HG02970 (cell line): ENCODE results near the gene C6orf58.
"Not testable (repeated sequence)": the region's sequence is repeated elsewhere in the genome, so short reads cannot be mapped to it uniquely, and the experiment has no call there.

Experiments used
- ATAC-seq: cut with Tn5 transposase; IDR thresholded peaks from one replicate; pipeline ENCODE4 v1.9.1; 2021; ENCODE audit warnings: mild to moderate bottlenecking, moderate library complexity, moderate number of reproducible peaks; ENCODE audit not compliant: unreplicated experiment, low FRiP score

The C6orf58 gene

DNA sequence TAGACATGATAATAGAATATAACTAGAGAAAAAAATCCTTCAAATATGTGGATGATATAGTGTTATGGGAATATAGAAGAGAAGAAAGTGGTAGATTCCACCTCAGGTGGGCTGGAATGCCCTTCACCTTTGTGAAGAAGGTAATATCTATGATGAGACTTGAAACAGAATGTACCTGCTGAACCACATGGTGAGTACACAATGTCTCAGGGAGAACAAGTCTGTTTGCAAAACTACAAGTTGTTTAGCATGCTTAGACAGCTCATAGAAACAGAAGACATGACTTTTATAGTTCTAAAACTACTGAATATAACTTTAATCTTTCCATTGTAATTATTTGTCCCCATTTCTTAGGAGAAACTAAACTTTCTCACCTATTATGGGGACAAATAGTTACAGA is 12.2 kb downstream of the C6orf58 start:
- ATAC-seq: no peak

DNA sequence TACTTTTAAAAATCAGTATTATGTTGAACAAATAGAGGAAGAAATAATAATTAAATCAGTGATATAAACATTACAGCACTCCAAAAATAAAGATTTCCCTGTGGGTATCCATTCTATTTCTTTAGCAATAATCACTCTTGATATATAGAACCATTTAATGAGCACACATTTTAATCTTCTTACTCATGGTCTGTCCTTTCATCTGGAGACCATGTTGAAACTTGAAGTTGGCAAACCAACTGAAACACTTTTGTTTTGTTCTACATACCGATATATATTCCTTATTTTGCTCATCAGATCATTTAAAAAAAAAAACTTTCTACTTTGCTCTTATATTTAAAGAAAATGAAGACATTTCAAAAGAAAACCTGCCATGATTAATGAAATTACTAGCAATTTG is 13.4 kb downstream of the C6orf58 start:
- ATAC-seq: no peak

DNA sequence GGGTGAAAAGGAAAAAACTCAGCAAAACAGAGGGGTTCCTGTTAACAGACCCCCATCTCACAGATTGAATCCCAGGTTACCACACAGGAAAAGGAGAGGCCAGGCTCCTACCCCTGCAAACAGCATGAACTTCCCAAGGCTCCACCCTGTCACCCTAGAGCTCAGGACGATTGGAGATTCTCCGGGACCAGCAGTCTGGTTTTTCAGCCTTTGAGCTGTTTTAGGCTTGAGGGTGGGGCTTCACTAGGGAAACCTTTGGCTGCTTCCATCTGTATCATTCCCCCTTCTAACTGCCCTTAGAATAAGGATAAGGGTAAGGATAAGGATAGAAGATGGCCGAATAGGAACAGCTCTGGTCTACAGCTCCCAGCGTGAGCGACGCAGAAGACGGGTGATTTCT is 16.0 kb downstream of the C6orf58 start:
- ATAC-seq: no peak

DNA sequence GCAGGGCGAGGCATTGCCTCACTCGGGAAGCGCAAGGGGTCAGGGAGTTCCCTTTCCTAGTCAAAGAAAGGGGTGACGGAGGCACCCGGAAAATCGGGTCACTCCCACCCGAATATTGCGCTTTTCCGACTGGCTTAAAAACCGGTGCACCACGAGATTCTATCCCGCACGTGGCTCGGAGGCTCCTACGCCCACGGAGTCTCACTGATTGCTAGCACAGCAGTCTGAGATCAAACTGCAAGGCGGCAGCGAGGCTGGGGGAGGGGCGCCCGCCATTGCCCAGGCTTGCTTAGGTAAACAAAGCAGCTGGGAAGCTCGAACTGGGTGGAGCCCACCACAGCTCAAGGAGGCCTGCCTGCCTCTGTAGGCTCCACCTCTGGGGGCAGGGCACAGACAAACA is 16.5 kb downstream of the C6orf58 start:
- ATAC-seq: not testable (repeated sequence)

DNA sequence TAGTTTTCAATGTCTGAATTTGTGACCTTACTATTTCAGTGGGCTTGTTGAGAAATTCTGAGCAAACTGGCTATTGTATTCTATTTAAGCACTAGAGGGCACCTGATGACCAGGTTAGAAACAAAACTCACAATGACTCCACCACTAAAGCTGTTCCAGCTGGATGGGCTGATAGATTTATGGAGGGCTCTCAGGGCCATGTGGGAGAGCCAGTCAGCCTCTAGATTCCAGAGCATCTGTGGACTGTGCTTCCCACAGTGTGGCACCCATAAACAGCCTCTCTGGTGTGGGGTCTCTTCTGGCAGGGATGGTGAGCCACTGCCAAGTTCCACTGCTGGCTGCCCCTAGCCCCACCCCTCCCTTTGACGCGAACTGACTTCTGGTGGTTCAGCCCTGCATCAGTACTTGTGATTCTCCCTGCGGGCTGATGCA is 29.2 kb downstream of the C6orf58 start:
- ATAC-seq: no peak

DNA sequence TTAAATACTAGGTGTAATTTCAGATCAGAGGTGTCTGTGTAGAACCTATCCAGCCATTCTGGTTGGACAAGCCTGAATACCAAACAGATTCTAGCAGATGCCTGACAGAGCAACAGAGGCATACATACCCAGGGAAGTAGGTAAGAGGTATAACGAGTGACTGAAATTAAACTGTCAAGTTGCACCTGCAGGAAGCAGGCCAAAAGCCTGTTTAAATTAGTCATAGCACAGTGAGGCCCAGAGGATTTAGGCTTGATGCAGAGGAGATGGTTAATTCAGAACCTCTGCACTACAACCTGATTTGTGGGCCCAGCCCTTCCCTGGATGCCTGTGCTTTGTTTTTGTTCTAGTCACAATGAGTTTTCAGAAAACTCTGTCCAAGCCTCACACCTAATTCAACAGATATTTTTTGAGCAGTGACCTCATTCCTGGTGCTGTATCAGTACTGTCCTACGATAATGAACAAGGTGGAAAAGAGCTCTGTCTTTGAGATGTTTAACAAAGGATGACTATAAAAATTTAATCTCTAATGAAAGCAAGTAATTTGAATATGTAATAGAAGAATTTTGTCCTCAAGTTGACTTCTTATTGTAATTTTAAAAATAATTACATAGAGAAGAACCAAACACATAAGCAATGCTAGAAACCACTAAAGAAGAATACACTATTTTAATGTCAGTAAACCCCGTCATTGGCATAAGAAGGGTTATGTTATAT is 31.7 kb downstream of the C6orf58 start:
- ATAC-seq: no peak

DNA sequence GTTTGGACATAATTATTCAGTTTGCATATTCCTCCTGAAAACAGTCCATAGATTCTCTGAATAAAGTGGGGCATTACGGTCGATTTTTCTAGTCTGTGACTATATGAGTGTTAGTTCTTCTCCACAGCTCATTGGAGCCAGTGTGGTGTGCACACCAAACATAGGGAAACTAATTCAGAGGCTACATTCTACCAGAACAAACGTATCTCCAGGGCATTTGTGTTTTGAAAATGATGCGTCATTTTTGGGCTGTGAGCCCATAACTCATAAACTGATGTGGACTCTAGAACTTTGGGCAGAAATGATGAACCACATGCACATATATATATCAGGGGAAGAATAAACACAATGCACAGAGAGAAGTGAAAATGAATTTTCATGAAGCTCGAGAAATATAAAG is 41.8 kb downstream of the C6orf58 start:
- ATAC-seq: no peak

DNA sequence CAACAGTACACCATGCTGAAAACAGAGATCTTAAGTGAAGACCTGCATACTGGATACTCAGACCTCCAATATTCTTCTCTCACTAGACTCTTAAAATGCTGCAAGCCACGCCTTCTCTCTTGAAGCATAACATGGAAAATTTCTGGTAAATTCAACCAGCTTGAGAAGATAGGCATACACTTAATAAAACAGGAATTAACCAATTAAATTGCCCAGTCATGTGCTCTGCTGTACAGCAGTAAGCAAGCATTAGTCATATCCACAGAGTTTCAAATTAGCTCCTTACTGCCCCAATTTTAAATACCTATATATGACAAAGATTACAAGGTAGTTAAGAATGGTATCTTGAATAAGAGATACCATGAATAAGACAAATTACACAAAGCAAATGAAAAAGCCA is 53.8 kb downstream of the C6orf58 start:
- no peak for ATAC-seq

DNA sequence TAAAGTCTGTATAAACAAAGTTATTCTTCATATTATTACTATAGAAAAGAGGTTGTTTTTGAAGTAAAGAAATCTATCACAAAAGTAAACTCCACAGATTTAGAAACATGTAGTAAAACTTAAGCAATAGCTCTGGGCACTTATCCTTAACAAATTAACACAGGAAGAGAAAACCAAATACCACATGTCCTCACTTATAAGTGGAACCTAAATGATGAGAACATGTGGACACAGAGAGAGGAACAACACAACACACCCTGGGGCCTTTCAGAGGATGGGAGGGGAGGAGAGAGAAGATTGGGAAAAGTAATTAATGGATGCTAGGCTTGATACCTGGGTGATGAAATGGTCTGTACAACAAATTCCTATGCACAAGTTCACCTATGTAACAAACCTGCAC is 57.2 kb downstream of the C6orf58 start:
- ATAC-seq: no peak

DNA sequence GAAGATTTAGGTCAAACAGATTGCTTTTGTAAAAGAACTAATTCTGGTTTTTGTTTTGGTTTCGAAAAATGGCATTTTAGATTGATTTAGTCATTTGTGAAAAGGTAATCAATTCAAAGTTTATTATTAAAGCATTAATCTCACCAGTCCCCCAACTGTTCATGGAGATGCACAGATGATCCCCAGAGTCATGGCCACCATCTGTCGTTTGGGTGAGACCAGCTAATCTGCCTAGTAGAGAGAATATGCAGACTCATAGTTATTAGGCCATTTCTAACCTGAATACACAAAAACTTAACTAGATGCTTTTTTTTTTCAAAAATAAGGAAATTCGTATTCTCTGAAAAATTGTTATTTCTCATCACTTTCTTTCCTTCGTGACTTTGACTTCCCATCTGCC is 58.1 kb downstream of the C6orf58 start:
- no peak for ATAC-seq

DNA sequence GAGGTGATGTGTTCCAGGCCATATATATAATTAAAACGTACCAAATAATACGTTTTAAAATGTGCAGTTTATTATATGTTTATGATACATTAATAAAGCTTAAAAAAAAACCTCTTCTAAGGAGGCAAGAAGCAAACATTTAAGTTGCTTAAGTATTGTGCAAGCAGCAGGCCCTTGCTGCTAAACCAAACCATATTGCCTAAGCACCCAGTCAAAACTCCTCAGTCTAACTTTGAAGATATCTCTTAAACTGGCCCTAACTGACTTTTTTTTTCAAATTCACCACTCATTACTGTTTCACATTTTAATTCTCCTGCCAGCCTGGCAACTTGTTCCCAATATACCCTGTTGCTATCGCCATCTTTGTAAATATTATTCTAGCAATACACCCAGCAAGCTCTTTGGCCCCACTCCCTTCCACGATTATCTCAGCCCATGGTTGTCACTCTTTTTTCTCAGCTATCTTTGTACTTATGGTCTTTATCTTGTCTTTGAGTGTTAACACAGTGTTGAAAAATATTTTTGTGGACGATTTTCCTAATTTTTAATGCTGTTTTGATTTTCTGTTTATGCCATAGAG is 60.9 kb downstream of the C6orf58 start:
- ATAC-seq: no peak
